ENCODE measurements around the gene CD209. TPM values are rescaled to one million over a fixed set of nuclear protein-coding genes. Genes with fewer than 3 reads are reported as not detected.
"Not testable (repeated sequence)": the region's sequence is repeated elsewhere in the genome, so short reads cannot be mapped to it uniquely, and the experiment has no call there.

Gene CD209, protein sequence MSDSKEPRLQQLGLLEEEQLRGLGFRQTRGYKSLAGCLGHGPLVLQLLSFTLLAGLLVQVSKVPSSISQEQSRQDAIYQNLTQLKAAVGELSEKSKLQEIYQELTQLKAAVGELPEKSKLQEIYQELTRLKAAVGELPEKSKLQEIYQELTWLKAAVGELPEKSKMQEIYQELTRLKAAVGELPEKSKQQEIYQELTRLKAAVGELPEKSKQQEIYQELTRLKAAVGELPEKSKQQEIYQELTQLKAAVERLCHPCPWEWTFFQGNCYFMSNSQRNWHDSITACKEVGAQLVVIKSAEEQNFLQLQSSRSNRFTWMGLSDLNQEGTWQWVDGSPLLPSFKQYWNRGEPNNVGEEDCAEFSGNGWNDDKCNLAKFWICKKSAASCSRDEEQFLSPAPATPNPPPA
- total RNA-seq = not detected in 2 replicates
- long read RNA-seq = 0 reads

DNA sequence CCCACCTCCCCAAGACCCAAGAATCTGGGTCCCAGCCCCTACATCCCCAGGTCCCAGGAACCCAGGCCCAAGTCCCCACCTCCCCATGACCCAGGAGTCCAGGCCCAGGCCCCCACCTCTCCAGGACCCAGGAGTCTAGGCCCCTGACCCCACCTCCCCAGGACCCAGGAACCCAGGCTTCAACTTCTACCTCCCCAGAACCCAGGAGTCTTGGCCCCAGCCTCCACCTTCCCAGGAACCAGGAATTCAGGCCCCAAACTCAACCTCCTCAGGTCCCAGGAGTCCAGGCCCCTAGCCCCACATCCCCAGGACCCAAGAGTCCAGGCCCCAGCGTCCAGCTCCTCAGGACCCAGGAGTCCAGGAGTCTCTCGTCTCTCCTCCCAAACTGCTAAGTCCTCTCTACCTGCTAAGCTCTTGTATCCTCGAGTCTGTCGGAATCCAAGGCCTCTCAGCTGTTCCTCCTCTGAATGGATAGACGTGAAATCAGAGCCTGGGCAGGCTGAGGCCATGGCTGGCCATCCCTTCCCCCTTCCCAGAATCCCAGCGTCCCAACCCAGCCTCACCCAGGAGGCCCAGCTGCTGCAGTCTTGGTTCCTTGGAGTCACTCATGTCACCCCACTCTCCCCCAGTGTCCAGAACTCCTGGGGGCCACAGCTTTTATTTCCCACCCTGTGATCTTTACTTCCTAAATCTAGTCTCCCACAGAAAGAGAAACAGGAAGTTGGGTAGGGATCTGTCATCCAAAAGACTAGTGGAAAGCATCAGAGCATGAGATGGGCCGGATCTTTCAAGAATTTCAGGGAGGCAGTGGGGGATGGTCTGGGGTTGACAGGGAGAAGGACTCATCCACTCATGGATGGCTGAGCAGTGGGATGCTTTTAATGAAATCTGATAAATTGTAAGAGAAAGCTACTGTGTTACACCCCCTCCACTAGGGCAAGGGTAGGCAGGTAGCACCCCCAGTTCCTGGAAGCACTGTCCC is at the start of gene CD209:
Gene CD209 (minus strand): TSS at position 632 of the 982 bp plus-strand sequence. CDS start 23 bp downstream, at position 609.
- Mint-ChIP-seq H3K9me3 (ENCODE audit: unreplicated experiment) (no peaks in the 10 kb centered on the region), H3K4me3 (ENCODE audit: unreplicated experiment) (no peak within 1 kb of the TSS), H3K4me1 (ENCODE audit: unreplicated experiment) (no peaks in the 10 kb centered on the region), H3K36me3 (ENCODE audit: unreplicated experiment) (no peaks in the 10 kb centered on the region), H3K27ac (ENCODE audit: unreplicated experiment) (no peak within 1 kb of the TSS), H3K27me3 (ENCODE audit: unreplicated experiment) (peaks cover 10% of the 10 kb centered on the region)
- DNase-seq (ENCODE audit: extremely low spot score, unreplicated experiment) = no peak
- TF ChIP-seq, protein P1, sequence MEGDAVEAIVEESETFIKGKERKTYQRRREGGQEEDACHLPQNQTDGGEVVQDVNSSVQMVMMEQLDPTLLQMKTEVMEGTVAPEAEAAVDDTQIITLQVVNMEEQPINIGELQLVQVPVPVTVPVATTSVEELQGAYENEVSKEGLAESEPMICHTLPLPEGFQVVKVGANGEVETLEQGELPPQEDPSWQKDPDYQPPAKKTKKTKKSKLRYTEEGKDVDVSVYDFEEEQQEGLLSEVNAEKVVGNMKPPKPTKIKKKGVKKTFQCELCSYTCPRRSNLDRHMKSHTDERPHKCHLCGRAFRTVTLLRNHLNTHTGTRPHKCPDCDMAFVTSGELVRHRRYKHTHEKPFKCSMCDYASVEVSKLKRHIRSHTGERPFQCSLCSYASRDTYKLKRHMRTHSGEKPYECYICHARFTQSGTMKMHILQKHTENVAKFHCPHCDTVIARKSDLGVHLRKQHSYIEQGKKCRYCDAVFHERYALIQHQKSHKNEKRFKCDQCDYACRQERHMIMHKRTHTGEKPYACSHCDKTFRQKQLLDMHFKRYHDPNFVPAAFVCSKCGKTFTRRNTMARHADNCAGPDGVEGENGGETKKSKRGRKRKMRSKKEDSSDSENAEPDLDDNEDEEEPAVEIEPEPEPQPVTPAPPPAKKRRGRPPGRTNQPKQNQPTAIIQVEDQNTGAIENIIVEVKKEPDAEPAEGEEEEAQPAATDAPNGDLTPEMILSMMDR (IDR thresholded peaks at IDR 0.05) = no peak

- no peak overlapping the region for H3K4me3 Mint-ChIP-seq (ENCODE audit: unreplicated experiment)
- H3K27ac Mint-ChIP-seq (ENCODE audit: unreplicated experiment) = no peak overlapping the region
- no peaks in the 10 kb centered on the region for H3K36me3 Mint-ChIP-seq (ENCODE audit: unreplicated experiment)
- peaks cover 25% of the 10 kb centered on the region for H3K27me3 Mint-ChIP-seq (ENCODE audit: unreplicated experiment)
- H3K4me1 Mint-ChIP-seq (ENCODE audit: unreplicated experiment) = peaks cover 8% of the 10 kb centered on the region
- no peak for DNase-seq (ENCODE audit: extremely low spot score, unreplicated experiment)
- TF ChIP-seq, protein P1 (IDR thresholded peaks at IDR 0.05) = no peak
- no peaks in the 10 kb centered on the region for H3K9me3 Mint-ChIP-seq (ENCODE audit: unreplicated experiment)
Measured at GRCh38 chr19:7795555-7796161, 48.3 kb upstream of the CD209 start.

- no peaks in the 10 kb centered on the region for H3K9me3 Mint-ChIP-seq (ENCODE audit: unreplicated experiment)
- H3K27ac Mint-ChIP-seq (ENCODE audit: unreplicated experiment) = no peak overlapping the region
- H3K4me1 Mint-ChIP-seq (ENCODE audit: unreplicated experiment) = no peaks in the 10 kb centered on the region
- no peaks in the 10 kb centered on the region for H3K36me3 Mint-ChIP-seq (ENCODE audit: unreplicated experiment)
- peaks cover 23% of the 10 kb centered on the region for H3K27me3 Mint-ChIP-seq (ENCODE audit: unreplicated experiment)
- no peak overlapping the region for H3K4me3 Mint-ChIP-seq (ENCODE audit: unreplicated experiment)
- TF ChIP-seq, protein P1 (IDR thresholded peaks at IDR 0.05) = no peak
- no peak for DNase-seq (ENCODE audit: extremely low spot score, unreplicated experiment)
Measured at GRCh38 chr19:7793493-7793892, 46.2 kb upstream of the CD209 start.

GRCh38 chr19:7792701-7793100 is 45.4 kb upstream of the CD209 start:
- DNase-seq (ENCODE audit: extremely low spot score, unreplicated experiment); H3K27ac Mint-ChIP-seq (ENCODE audit: unreplicated experiment); H3K9me3 Mint-ChIP-seq (ENCODE audit: unreplicated experiment); H3K36me3 Mint-ChIP-seq (ENCODE audit: unreplicated experiment); H3K4me1 Mint-ChIP-seq (ENCODE audit: unreplicated experiment); H3K4me3 Mint-ChIP-seq (ENCODE audit: unreplicated experiment): not testable (repeated sequence)
- peaks cover 18% of the 10 kb centered on the region for H3K27me3 Mint-ChIP-seq (ENCODE audit: unreplicated experiment)

DNA sequence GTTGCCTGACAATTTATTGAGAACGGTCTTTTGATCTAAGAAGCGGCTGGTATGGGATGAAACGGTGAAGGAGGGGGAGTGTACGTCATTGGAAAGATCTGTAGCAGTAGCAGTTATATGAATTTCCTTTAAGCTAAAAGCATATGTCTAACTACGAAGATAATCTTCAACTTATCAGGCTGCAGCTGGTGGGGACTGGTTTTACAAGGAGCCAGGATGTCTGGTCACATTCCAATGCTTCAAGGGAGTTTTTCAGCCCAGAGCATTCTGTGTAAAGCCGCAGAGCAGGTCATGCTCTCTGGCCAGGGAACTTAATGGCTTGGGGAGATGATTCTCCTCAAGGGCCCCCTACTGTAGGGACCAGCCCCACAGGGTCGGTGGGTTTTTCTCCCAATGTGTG is 44.9 kb upstream of the CD209 start:
- H3K4me1 Mint-ChIP-seq (ENCODE audit: unreplicated experiment) = no peaks in the 10 kb centered on the region
- H3K27ac Mint-ChIP-seq (ENCODE audit: unreplicated experiment) = no peak overlapping the region
- no peaks in the 10 kb centered on the region for H3K9me3 Mint-ChIP-seq (ENCODE audit: unreplicated experiment)

More for the DNA sequence above, 44.9 kb upstream of the CD209 start:
- peaks cover 17% of the 10 kb centered on the region for H3K27me3 Mint-ChIP-seq (ENCODE audit: unreplicated experiment)
- no peak for DNase-seq (ENCODE audit: extremely low spot score, unreplicated experiment)
- H3K4me3 Mint-ChIP-seq (ENCODE audit: unreplicated experiment) = no peak overlapping the region
- no peaks in the 10 kb centered on the region for H3K36me3 Mint-ChIP-seq (ENCODE audit: unreplicated experiment)
- TF ChIP-seq, protein P1 (IDR thresholded peaks at IDR 0.05) = no peak

All from osteocyte (in vitro differentiated cells).